SHP77 (cell line): Measurements from ENCODE around the gene ASB4.
"Not testable (repeated sequence)": the region's sequence is repeated elsewhere in the genome, so short reads cannot be mapped to it uniquely, and the experiment has no call there.

ENCODE experiments used
- DNase-seq, 2 experiments: peaks; one replicate each; lab custom pipeline; 2025; lab: John Stamatoyannopoulos, UW

The ASB4 gene

DNA sequence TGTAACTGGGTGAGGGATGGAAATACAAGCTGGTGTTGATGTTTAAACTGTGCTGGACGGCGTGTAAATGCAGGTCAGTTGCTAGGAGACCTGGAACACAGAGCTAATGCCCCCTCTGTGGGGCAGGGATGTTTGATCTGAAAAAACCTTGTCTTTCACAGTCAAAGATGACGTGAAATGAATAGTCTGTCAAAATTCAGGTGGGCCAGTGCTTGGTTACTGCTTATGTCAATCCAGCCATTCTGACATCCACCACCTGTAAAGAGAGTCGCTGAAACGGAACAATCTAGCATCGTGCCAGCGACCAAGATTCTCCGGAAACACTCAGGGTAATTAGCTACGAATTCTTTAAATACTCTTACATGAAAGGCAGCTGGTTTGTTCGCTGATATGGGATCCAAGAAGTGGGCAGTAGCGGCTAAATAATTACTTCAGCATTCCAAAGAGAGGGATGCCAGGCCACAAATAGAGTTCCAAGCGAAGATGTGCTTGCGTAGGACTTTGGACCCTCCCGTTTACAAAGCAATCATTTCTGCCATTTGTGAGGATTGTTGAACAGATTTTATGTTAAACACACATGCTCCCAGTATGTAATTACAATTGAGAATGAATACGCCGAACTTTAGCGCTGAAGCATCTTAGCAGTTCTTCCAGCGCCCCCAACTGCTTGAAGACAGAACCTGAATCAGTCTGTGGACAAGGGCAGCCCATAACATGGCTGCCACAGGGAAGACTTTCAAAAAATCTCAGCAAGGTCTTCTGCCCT lies 7.3 kb upstream of the ASB4 start:
- DNase-seq = peak; percentile 45 to 58

DNA sequence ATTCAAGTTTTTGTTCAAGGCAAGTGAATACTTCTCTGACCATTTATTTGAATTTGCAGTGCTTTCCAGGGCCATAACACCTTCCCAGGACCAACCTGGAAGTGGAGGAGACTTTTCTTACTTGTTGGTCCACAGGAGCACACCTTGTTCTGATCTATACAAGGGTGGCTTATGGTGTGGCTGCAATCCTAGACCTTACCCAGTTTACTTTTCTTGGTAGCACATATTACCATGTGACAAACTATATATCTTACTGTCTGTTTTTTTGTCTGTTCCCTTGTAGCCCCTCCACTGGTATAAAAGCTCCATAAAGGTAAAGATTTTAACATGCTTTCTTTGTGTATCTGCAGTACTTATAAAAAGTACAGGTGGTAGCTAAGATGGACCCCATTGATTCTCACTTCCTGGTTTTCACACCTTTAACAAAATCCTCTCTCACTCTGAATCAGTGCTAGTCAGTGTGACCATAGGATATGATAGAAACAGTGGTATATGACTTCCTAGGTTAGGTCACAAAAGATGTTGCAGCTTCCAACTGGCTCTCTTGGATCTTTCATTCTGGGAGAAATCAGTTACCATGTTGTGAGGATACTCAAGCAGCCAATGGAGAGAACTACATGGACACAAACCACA lies 5.6 kb upstream of the ASB4 start:
- no peak for DNase-seq

DNA sequence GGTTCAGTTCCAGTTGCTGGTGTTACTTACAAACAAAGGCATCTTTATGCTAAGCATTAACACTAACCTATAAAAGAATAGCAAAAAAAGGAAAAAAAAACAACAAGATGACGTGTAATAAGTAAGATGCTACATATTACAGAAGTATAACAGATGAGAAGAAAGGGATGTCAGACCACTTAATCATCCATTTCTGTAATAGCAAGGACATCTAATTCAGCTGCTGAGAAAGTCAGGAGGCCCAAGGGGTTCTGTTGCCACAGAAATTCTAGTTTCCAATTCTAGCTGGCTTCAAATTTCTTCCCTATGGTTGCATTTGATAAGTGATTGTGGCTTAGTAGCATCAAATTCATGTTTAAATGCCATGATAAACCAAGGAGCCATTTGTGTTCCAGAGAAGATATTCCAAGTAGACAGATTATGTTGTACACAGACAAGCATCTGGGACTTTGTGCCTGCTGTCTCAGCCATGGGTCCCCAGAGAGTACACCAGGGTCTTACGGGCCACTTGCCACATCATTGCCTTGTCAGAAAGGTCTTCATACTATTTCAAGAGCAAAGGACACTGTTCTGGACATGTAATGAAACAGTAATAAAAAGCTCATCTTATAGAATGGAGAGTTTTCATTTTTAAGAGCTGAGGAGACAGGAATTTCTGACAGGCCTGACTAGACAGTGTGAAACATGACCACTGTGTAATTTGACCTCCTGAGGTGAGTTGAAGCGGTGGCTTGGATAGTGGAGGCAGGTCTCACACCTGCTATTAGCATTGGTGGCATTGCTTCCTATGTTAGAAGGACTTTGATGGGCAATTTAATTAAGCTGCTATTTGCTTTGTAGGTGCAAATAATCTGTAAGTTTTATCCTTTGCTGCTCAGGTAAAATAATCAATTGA lies 4.2 kb upstream of the ASB4 start:
- no peak for DNase-seq

DNA sequence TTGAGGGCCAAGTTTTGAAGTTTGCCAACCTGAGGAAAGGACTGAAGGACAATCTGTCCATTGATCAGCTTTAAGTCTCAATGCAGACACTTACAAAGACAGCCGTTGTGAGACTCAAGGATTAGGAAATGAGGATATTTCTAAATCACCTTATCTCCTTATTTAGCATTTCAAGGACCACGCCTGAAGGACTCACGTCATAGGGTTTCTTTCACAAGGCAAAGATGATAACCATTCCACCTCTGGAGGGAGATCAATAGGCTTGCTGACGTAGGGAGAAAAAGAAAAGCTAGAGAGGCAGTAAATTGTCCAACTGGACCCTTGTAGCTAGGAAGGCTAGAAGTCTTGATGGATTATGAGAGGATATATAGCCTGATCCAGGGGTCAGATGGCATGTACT lies 3.3 kb upstream of the ASB4 start:
- DNase-seq = no peak

DNA sequence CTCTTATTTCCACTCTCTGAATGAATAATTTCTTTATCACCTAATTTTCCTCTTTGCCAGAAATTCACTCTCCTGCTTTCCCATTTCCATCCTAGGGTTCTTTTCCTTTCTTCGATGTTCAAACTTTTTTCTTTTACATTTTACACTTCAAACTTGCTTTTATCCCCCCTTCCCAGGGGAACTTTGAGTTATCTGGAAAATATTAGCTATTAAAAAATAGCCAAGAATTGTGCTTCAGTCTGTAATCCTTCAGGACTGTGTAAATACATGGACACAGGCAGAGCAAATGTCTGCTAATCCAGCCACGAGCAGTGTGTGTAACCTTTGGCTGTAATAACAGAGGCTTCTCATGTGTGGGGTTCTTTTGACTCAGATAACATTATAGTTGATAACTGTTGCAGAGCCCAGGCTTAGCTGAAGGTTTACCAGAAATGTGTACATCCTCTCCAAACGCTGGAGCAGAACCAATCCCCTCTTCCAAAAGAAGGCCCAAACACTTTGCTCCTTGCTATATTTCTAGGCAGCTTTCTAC lies 4.6 kb downstream of the ASB4 start:
- DNase-seq = no peak

DNA sequence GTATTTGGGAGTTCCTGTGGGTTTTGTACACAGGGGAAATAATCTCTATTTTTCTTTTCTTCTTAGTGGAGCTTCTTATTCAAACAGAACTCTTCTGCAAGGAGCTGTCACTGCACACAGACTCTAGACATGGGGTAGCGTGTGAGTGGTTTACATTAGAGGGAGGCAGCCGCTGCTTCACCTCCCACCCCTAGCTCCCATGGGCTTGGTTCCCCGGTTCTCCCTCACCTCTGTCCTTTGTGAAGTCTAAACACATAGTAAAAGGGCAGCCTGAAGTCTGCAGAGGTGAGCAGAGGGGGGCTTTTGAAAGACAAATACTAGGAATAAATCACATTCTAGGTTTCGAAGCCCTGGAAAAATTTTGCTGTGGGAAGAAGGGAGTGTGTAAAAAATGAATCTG lies 5.5 kb downstream of the ASB4 start:
- DNase-seq = no peak

DNA sequence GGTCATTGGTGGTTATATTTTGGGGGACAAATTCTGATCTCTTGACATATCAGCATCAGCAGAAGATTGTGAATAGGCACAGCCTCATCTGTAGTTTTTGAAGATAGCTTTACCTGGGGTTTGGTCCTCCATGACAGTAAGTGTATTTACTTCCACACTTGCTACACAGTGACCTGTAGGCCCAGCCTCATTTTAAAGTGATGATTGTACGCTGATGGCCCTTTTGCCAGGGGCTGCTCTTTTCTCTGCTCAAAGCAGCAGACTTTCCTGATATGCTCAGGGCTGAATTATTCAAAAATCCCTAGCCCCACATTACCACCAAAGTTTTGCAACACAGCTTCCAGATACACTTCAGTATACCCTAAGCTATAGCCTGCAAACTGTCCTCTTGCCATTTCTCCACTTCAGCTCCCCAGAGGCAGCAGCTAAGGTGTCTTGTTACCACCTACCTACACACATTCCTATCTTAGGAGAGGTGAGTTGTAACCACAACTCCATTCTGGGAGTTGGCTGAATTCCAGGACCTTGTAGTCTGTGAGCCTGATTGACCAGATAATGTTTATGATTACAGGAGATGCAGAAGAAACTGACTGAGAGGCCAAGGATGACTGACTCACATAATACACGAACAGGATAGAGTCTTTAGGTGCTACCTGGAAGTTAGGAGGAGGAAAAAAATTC lies 6.0 kb downstream of the ASB4 start:
- DNase-seq = no peak

DNA sequence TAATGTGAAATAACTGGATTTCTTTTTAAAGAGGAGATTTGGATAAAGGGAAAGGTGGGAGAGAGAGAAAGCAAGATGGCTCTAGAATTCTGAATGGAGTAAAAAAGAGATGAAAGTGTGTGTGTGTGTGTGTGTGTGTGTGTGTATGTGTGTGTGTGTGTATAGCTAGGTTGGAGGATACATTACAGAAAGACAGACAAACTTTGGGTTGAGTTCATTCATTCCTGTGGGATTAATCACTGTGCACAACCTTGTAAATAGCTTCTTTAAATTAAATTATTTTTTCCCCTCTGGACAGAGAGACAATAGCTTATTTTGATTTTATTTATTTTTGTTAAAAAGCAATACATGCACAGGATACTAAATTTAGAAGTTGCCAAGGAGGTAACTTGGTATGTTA lies 7.5 kb downstream of the ASB4 start:
- no peak for DNase-seq

DNA sequence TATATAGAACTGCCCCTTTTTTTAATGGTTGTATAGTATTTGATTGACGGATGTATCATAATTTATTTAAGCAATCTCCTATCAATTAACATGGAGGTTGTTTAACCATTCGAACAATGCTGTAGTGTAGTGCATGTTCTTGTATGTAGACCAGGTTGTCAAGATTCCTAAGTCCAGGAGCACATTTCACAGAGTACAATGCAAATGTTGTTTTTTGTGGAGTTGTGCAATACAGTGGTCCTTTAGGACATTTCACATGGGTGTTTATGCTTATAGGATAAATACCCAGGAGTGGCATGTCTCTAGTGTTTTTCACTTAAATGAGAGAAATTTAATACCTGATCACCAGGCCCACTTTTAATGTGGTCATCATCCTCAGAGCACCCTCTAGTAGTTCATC lies 8.1 kb downstream of the ASB4 start:
- DNase-seq = no peak

DNA sequence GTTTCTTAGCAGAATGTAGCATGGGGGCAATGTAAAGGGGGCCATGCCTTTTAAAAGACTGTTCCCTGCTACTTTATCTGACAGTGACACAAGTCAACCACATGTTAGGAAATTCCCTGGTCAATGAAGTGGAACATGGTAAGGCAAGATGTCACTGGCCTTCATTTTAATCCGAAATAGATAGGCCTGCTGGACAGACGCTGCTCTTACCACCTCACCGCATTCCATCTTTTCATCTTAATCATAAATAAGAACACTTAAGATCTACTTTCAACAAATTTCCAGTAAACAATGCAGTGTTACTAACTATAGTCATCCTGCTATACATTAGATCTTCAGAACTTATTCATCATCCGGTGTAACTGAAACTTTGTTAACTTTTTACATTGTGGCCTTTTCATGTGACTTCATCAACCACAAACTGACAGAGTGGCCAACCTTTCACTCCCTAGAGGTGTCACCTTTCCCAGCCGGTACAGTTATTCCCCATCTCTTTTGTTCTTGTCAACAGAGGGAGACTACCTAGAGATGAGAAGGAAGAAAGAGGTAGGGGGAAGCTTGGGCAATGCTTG lies 15.6 kb downstream of the ASB4 start:
- DNase-seq = no peak

DNA sequence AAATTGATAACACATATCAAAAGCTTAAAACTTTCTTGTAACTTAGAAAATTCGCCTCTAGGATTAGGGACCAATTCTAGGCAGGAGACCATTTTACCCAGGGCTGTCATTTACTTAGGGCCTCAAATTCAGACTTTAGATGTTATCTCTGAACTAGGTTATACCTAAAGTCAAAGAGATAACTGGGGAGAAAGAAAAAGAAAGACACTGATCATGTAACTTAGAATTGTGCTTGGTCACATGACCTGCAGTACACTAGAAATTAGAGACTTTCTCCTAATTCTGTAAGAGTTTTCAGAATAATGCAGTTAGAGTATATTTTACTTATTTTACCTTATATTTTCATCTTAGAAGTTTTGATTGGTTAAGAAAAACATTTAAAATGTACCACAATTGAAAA lies 16.7 kb downstream of the ASB4 start:
- no peak for DNase-seq

DNA sequence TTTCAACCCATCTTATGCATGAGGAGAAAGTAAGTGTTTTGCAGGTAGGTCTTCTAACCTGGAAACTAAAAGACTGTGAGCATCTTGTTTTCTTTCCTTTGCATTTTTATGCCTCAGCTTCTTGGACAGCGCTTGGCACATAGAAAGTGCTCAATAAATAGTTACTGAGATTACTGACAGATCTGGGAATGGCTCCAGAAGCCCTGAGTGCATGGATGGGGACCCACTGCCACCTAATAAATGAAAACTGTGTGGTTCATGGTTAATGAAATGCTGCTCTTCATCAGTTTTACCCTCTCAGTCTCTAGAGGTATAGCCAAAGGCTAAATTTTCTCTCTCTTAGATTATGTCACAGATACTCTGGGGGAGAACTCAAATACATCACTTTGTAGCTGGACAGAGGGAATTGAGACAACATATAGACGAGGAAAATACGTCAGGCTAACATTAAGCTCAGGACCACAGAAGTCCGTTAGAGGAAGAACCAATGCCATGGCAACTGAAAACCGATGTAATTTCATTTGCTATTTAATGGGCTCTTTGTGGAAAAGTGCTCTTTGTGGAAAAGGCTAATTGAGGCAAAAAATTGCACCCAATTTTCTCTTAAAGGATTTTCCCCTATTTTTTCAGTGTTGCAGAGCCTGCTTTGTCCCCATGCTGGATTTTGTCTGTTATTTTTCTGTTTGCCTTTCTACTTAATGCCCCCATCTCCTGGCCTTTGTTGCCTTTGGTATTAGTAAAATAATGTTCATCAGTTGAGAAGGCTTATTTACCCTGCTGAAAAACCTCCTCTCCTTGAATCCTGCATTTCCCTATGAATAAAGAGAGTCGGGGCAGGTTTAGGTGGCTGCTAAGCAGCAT lies 17.8 kb downstream of the ASB4 start:
- DNase-seq = no peak

DNA sequence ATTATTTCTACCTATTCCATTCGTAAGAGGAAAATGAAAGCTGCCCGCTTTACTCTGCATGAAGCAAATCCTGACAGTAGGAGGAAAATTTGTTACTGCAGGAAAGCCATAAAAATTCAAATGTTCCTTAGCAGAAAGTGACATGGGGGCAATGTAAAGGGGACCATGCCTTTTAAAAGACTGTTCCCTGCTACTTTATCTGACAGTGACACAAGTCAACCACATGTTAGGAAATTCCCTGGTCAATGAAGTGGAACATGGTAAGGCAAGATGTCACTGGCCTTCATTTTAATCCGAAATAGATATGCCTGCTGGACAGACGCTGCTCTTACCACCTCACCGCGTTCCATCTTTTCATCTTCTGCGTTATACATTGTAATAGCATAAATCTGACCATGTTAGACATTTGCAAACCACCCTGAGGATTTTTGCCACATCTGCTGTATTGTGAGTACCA lies 18.4 kb downstream of the ASB4 start:
- DNase-seq = not testable (repeated sequence)

DNA sequence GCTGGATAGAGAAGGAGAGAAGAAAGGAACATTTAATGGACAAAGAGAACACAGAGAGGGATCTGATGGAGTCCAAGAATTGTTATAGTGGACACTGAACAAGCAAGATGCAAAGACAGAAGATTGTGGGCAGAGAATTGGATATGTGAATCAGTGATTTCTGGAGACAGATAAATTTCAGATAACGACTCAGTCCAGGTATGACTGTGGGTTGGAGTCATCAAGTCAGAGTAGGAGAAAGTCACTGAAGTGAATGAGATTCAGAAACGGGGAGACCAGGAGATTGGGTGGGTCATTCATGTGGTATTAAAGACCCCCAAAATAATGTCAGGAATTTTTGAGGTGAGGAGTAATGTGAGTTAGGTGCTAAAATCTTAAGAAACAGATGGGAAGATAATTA lies 23.0 kb downstream of the ASB4 start:
- DNase-seq = no peak

DNA sequence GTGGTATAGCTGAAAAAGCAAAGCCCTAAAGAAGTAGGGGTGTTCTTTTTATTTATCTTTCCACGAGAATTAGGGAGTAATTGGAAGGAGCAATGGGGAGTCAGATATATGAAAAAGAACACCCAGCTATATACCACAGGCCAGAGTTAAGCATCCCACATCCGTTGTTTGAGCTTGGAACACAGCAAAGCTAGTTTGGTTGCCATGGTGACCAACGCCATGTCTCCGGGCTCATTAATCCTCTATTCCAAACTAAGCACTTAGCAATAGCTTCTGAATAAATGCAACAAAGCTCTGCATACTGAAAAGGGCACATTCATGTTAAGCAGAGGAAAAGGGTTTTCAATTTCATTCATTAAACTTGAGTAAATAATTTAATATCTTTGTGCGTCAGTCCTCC lies 23.5 kb downstream of the ASB4 start:
- DNase-seq = peak; percentile 60 to 71

DNA sequence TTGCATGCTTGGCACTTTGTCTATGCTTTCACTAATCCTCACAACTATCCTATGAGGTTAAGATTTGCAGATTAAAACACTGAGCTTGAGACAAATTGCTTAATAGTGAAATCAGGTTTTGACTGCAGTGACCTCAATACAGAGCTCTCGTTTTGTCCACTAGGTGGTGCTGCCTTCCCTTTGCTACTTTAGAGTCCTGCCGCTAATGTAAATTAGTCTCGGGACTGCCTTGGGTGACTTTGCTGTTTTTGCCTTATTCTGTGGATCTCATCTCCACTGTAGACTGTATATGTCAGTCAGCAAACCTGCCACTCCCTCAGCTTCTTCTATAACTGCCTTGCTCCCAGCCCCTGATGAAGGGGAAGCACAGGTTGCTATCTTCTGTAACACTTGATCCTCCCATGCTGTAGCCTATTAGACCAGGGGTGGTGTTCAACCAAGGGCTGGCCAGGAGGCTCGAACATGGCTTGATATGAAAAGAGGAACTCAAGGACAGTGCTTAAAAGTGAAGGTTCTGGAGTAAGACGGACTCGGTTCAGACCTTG lies 26.0 kb downstream of the ASB4 start:
- DNase-seq = peak; percentile 78 to 81

DNA sequence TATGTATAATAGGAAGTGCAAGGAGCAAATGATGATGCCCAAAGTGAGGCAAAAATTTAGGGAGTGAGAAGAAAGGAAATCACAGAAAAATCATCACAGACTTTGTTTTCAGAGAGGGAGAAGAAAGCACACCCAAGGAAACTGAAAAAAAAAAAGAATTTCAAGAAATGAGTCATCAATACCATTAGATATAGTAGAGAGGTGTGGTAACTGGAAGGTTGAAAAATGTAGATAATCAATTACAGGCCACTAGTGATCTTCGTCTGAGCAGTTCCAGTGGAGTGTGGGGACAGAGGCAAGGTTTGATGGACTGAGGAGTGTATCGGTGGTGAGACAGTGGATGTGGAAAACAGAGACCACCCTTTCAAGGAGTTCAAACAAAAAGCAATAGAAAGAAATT lies 31.7 kb downstream of the ASB4 start:
- no peak for DNase-seq

DNA sequence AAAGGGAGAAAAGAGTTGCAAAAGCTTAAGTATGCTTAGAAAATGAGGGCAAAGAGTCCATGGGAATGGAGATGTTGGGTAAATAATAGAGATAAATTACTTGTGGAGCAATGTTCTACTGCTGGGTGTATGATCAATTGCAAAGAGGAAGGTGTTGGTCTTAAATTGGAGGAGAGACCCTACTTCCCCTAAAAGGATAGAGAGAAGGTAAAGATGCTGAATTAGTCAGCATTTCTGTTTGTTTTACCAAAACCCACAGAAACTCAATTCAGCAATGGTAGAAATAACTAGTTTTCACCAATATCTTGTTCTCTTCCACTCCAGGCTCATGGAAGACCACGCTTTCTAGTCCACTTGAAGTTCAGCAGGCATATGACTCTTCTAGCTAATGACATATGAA lies 32.1 kb downstream of the ASB4 start:
- no peak for DNase-seq

DNA sequence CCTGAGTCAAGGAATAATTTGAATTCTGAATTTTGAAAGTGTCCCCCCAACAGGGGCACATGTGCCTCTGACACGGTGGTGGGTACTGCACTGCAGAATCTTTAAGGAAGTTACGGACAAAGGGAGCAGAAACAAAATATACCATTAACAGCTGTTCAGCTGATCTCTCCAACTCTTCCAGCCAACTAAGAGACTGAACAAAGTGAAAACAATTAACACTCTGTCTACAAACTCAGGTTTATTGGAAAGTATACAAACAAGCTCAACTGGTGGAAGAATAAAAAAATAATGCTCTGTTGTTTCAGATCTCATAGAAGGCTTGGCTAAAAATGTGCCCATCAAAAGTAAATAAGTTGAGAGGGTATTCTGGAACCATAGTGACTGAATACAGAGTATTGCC lies 34.4 kb downstream of the ASB4 start:
- no peak for DNase-seq

DNA sequence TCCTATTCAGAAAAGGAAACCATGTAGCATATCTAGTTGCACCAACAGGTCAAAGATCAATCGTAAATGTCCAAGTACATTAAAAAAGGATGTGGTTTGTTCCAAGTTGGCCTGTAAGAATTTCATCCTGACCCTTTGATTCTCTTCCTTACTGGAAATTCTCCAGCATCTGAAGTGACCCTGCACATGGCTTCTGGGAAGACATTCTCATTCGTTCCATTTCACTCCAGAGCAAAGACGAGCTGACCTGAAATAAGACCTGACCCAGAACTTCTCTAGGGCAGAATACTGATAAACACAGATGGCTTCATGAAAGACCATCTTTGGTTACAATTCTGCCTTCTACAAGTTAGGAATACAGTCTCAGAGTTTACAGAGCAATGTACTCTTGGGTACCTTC lies 39.8 kb downstream of the ASB4 start:
- DNase-seq = no peak
